ENCODE data around the gene RCBTB1. TPM values are rescaled to one million over a fixed set of nuclear protein-coding genes. Genes with fewer than 3 reads are reported as not detected.

RCBTB1 gene
- total and polyA plus RNA-seq, 2 donors from 2014 or later, result 14.8 to 18.9 TPM

DNA sequence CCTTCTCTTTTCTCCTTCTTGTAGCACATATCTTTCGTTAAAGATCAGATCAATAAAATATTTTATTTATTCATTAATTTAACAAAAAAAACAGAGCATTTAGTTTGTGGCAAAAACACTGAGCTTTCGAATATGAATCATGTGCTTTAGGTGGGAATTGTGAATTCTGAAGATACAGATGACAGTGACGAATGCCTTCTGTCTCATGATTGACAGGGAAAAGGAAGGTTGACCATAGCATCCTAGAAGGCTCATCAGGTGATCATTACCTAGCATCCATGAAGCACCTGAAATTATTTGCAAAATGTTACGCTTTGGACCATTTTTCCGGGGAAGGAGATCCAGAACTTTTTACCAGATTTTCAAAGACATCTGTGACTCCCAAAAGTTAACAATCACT is 46.8 kb upstream of the RCBTB1 start:
- Histone ChIP-seq H3K9me3 (ENCODE audit: control insufficient read depth in 2 of 3, insufficient read depth in 1 of 3, low read length in 3 of 3) (no peaks in the 10 kb centered on the region), H3K9ac (ENCODE audit: low read length in 3 of 3) (no peak overlapping the region), H3K4me1 (ENCODE audit: control insufficient read depth in 2 of 3, insufficient read depth in 2 of 3, low read depth in 1 of 3, low read length in 3 of 3) (peaks cover 0 to 2% (median 0%) of the 10 kb centered on the region in 3 donors), H3K36me3 (ENCODE audit: control insufficient read depth in 2 of 3, insufficient read depth in 3 of 3, low read length in 3 of 3) (no peaks in the 10 kb centered on the region), H3K4me3 (ENCODE audit: low read length in 3 of 3) (no peak overlapping the region), H3K27ac (ENCODE audit: low read depth in 2 of 2, low read length in 2 of 2) (no peak overlapping the region), H3K27me3 (ENCODE audit: control insufficient read depth, insufficient read depth, low read length) (no peaks in the 10 kb centered on the region)
- DNase-seq (no peak), FAIRE-seq (no peak)
- TF ChIP-seq, protein P1, sequence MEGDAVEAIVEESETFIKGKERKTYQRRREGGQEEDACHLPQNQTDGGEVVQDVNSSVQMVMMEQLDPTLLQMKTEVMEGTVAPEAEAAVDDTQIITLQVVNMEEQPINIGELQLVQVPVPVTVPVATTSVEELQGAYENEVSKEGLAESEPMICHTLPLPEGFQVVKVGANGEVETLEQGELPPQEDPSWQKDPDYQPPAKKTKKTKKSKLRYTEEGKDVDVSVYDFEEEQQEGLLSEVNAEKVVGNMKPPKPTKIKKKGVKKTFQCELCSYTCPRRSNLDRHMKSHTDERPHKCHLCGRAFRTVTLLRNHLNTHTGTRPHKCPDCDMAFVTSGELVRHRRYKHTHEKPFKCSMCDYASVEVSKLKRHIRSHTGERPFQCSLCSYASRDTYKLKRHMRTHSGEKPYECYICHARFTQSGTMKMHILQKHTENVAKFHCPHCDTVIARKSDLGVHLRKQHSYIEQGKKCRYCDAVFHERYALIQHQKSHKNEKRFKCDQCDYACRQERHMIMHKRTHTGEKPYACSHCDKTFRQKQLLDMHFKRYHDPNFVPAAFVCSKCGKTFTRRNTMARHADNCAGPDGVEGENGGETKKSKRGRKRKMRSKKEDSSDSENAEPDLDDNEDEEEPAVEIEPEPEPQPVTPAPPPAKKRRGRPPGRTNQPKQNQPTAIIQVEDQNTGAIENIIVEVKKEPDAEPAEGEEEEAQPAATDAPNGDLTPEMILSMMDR (IDR thresholded peaks at IDR 0.05; ENCODE audit: borderline replicate concordance, extremely low read depth, insufficient read depth), result no peak
- intact Hi-C loops (cut with DNase I), result no loop called here

DNA sequence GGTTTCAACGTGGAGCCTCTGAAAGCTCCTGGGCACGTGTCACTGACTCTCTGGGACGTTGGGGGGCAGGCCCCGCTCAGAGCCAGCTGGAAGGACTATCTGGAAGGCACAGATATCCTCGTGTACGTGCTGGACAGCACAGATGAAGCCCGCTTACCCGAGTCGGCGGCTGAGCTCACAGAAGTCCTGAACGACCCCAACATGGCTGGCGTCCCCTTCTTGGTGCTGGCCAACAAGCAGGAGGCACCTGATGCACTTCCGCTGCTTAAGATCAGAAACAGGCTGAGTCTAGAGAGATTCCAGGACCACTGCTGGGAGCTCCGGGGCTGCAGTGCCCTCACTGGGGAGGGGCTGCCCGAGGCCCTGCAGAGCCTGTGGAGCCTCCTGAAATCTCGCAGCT is 45.2 kb upstream of the RCBTB1 start:
- H3K27ac ChIP-seq (ENCODE audit: low read depth in 2 of 2, low read length in 2 of 2), result no peak overlapping the region
- H3K36me3 ChIP-seq (ENCODE audit: control insufficient read depth in 2 of 3, insufficient read depth in 3 of 3, low read length in 3 of 3), result no peaks in the 10 kb centered on the region
- no peaks in the 10 kb centered on the region for H3K9me3 ChIP-seq (ENCODE audit: control insufficient read depth in 2 of 3, insufficient read depth in 1 of 3, low read length in 3 of 3)
- TF ChIP-seq, protein P1 (IDR thresholded peaks at IDR 0.05; ENCODE audit: borderline replicate concordance, extremely low read depth, insufficient read depth), result no peak
- no peaks in the 10 kb centered on the region for H3K27me3 ChIP-seq (ENCODE audit: control insufficient read depth, insufficient read depth, low read length)
- DNase-seq, result no peak
- intact Hi-C loops (cut with DNase I), result no loop called here
- FAIRE-seq, result no peak
- no peak overlapping the region for H3K9ac ChIP-seq (ENCODE audit: low read length in 3 of 3)
- H3K4me3 ChIP-seq (ENCODE audit: low read length in 3 of 3), result no peak overlapping the region
- peaks cover 0 to 4% (median 0%) of the 10 kb centered on the region in 3 donors for H3K4me1 ChIP-seq (ENCODE audit: control insufficient read depth in 2 of 3, insufficient read depth in 2 of 3, low read depth in 1 of 3, low read length in 3 of 3)

DNA sequence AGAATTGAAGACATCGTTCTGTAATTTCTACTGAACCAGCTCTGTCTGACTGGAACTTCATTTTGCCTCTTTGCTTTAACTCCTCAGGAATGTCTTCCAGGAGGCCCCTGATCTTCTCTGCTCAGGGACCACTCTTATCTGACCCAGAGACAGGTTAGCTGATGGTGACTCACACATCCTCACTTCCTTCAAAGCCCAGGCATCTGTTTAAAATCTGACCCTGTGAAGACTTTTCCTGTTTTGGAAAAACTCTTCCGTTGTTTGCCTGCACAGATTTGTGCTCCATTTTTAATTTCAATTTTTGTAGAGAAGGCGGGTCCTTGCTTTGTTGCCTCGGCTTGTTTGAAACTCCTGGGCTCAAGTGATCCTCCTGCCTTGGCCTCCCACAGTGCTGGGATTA is 44.6 kb upstream of the RCBTB1 start:
- no peaks in the 10 kb centered on the region for H3K27me3 ChIP-seq (ENCODE audit: control insufficient read depth, insufficient read depth, low read length)
- no peak for DNase-seq
- TF ChIP-seq, protein P1 (IDR thresholded peaks at IDR 0.05; ENCODE audit: borderline replicate concordance, extremely low read depth, insufficient read depth), result no peak
- no peaks in the 10 kb centered on the region for H3K9me3 ChIP-seq (ENCODE audit: control insufficient read depth in 2 of 3, insufficient read depth in 1 of 3, low read length in 3 of 3)
- intact Hi-C loops (cut with DNase I), result no loop called here
- H3K36me3 ChIP-seq (ENCODE audit: control insufficient read depth in 2 of 3, insufficient read depth in 3 of 3, low read length in 3 of 3), result no peaks in the 10 kb centered on the region
- FAIRE-seq, result no peak
- H3K9ac ChIP-seq (ENCODE audit: low read length in 3 of 3), result no peak overlapping the region
- peaks cover 0 to 8% (median 0%) of the 10 kb centered on the region in 3 donors for H3K4me1 ChIP-seq (ENCODE audit: control insufficient read depth in 2 of 3, insufficient read depth in 2 of 3, low read depth in 1 of 3, low read length in 3 of 3)
- H3K4me3 ChIP-seq (ENCODE audit: low read length in 3 of 3), result no peak overlapping the region
- no peak overlapping the region for H3K27ac ChIP-seq (ENCODE audit: low read depth in 2 of 2, low read length in 2 of 2)

Data from kidney (tissue), 14 donors.